Measurements from ENCODE around the gene C10orf90.

C10orf90 gene

DNA sequence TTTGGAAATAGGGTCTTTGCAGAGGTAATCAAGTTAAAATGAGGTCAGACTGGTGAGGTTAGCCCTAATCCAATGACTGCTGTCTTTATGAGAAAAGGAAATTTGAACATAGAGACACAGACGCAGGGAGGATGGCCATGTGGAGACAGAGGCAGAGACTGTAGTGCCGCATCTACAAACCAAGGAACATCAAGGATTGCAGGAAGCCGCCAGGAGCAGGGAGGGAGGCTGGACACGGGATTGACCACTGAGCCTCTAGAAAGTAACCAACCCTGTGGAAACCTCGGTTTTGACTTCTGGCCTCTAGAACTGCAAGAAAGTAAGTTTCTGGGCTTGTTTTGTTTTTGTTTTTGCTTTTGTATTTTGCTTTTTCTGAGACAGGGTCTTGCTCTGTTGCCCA is 213.9 kb downstream of the C10orf90 start:
- Histone ChIP-seq H3K27ac (ENCODE audit: extremely low read depth, low read depth, low read length) (no peak overlapping the region), H3K36me3 (ENCODE audit: control insufficient read depth in 2 of 2, insufficient read depth in 1 of 2, low read length in 2 of 2) (no peaks in the 10 kb centered on the region), H3K4me3 (ENCODE audit: low read depth, low read length) (no peak overlapping the region), H3K4me1 (ENCODE audit: control insufficient read depth, insufficient read depth, low read length) (no peaks in the 10 kb centered on the region), H3K9me3 (ENCODE audit: control insufficient read depth, insufficient read depth, low read depth, low read length) (no peaks in the 10 kb centered on the region)
- ChIA-PET CTCF (interaction anchor here (0.6 kb wide), 1 partner anchor 230 kb away, joined by 4 read pairs; no protein-coding TSS in a partner anchor), POLR2A (no interaction called here)
- TF ChIP-seq ZNF16 (tag by site-specific recombination; IDR thresholded peaks at IDR 0.05; ENCODE audit: low read depth) (no peak), ZNF362 (tag by site-specific recombination; IDR thresholded peaks at IDR 0.05) (no peak), KLF1 (tag by site-specific recombination; IDR thresholded peaks at IDR 0.05) (no peak), ZNF501 (tag by site-specific recombination; IDR thresholded peaks at IDR 0.05) (no peak), SP2 (tag by site-specific recombination; IDR thresholded peaks at IDR 0.05) (no peak), ZNF837 (tag by site-specific recombination; IDR thresholded peaks at IDR 0.05) (no peak), ZFP37 (tag by site-specific recombination; IDR thresholded peaks at IDR 0.05) (no peak), ZNF830 (tag by site-specific recombination; IDR thresholded peaks at IDR 0.05; ENCODE audit: low read depth) (no peak), ZNF623 (tag by site-specific recombination; IDR thresholded peaks at IDR 0.05) (no peak)
- TF ChIP-seq, protein P1, sequence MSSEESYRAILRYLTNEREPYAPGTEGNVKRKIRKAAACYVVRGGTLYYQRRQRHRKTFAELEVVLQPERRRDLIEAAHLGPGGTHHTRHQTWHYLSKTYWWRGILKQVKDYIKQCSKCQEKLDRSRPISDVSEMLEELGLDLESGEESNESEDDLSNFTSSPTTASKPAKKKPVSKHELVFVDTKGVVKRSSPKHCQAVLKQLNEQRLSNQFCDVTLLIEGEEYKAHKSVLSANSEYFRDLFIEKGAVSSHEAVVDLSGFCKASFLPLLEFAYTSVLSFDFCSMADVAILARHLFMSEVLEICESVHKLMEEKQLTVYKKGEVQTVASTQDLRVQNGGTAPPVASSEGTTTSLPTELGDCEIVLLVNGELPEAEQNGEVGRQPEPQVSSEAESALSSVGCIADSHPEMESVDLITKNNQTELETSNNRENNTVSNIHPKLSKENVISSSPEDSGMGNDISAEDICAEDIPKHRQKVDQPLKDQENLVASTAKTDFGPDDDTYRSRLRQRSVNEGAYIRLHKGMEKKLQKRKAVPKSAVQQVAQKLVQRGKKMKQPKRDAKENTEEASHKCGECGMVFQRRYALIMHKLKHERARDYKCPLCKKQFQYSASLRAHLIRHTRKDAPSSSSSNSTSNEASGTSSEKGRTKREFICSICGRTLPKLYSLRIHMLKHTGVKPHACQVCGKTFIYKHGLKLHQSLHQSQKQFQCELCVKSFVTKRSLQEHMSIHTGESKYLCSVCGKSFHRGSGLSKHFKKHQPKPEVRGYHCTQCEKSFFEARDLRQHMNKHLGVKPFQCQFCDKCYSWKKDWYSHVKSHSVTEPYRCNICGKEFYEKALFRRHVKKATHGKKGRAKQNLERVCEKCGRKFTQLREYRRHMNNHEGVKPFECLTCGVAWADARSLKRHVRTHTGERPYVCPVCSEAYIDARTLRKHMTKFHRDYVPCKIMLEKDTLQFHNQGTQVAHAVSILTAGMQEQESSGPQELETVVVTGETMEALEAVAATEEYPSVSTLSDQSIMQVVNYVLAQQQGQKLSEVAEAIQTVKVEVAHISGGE (tag by site-specific recombination; conservative IDR thresholded peaks at IDR 0.05; ENCODE audit: low read depth), result no peak

- Histone ChIP-seq H3K4me1 (ENCODE audit: control insufficient read depth, insufficient read depth, low read length) (no peaks in the 10 kb centered on the region), H3K4me3 (ENCODE audit: low read depth, low read length) (no peak overlapping the region), H3K27ac (ENCODE audit: extremely low read depth, low read depth, low read length) (no peak overlapping the region), H3K9me3 (ENCODE audit: control insufficient read depth, insufficient read depth, low read depth, low read length) (no peaks in the 10 kb centered on the region), H3K36me3 (ENCODE audit: control insufficient read depth in 2 of 2, insufficient read depth in 1 of 2, low read length in 2 of 2) (no peaks in the 10 kb centered on the region)
- CTCF ChIA-PET, result no interaction called here
- POLR2A ChIA-PET, result no interaction called here
- TF ChIP-seq MYNN (tag by site-specific recombination; IDR thresholded peaks at IDR 0.05; ENCODE audit: borderline replicate concordance) (no peak), ZNF214 (tag by site-specific recombination; IDR thresholded peaks at IDR 0.05; ENCODE audit: borderline replicate concordance) (no peak), ZSCAN16 (tag by site-specific recombination; IDR thresholded peaks at IDR 0.05) (no peak), ZNF416 (tag by site-specific recombination; IDR thresholded peaks at IDR 0.05) (no peak), ZNF350 (tag by site-specific recombination; IDR thresholded peaks at IDR 0.05) (no peak), ZNF555 (tag by site-specific recombination; conservative IDR thresholded peaks at IDR 0.05) (no peak), ZNF629 (tag by site-specific recombination; IDR thresholded peaks at IDR 0.05) (no peak), ZNF223 (tag by site-specific recombination; IDR thresholded peaks at IDR 0.05) (no peak), BCL11B (tag by site-specific recombination; IDR thresholded peaks at IDR 0.05; ENCODE audit: low read depth) (no peak), FEZF1 (tag by site-specific recombination; IDR thresholded peaks at IDR 0.05) (no peak), ZNF2 (tag by site-specific recombination; IDR thresholded peaks at IDR 0.05) (no peak)
- TF ChIP-seq, protein P2, sequence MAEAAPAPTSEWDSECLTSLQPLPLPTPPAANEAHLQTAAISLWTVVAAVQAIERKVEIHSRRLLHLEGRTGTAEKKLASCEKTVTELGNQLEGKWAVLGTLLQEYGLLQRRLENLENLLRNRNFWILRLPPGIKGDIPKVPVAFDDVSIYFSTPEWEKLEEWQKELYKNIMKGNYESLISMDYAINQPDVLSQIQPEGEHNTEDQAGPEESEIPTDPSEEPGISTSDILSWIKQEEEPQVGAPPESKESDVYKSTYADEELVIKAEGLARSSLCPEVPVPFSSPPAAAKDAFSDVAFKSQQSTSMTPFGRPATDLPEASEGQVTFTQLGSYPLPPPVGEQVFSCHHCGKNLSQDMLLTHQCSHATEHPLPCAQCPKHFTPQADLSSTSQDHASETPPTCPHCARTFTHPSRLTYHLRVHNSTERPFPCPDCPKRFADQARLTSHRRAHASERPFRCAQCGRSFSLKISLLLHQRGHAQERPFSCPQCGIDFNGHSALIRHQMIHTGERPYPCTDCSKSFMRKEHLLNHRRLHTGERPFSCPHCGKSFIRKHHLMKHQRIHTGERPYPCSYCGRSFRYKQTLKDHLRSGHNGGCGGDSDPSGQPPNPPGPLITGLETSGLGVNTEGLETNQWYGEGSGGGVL (tag by site-specific recombination; IDR thresholded peaks at IDR 0.05), result no peak
- TF ChIP-seq, protein P3, sequence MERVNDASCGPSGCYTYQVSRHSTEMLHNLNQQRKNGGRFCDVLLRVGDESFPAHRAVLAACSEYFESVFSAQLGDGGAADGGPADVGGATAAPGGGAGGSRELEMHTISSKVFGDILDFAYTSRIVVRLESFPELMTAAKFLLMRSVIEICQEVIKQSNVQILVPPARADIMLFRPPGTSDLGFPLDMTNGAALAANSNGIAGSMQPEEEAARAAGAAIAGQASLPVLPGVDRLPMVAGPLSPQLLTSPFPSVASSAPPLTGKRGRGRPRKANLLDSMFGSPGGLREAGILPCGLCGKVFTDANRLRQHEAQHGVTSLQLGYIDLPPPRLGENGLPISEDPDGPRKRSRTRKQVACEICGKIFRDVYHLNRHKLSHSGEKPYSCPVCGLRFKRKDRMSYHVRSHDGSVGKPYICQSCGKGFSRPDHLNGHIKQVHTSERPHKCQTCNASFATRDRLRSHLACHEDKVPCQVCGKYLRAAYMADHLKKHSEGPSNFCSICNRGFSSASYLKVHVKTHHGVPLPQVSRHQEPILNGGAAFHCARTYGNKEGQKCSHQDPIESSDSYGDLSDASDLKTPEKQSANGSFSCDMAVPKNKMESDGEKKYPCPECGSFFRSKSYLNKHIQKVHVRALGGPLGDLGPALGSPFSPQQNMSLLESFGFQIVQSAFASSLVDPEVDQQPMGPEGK (tag by site-specific recombination; IDR thresholded peaks at IDR 0.05), result no peak
Measured at GRCh38 chr10:126455766-126456405, 214.6 kb downstream of the C10orf90 start.

Measured in HEK293 (cell line).